ENCODE measurements around the gene SKP2. TPM values are rescaled to one million over a fixed set of nuclear protein-coding genes. Genes with fewer than 3 reads are reported as not detected.

SKP2 gene
- total and polyA plus RNA-seq, 2 donors (not counting 3 experiments of a cell fraction or from before 2014, with no cell fraction given): 12.5 to 40.9 TPM

DNA sequence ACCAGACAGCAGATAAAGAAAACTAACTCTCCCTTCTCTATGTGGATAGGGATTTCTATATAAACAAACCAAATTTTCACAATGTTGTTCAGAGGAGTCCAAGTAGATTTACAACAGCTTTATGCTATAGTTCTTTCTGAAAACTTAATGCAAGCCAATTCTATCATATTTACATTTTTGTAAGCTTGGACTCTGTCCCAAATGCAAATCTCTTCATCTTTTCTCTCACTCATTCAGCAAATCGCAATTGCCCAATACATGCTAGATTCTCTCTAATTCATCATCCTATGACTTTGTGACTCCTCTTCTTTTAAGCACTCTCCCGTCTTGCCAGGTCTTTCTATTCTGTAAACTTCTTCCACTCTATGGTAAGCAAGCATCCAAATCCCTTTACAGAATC is 46.1 kb upstream of the SKP2 start:
- no peaks in the 10 kb centered on the region for H3K9me3 ChIP-seq (replicated peaks; ENCODE audit: control insufficient read depth, insufficient read depth, low read length)
- no peaks in the 10 kb centered on the region for H3K4me1 ChIP-seq (ENCODE audit: control insufficient read depth, extremely low read depth, insufficient read depth, low read length)
- no peak overlapping the region for H2AFZ ChIP-seq (ENCODE audit: low read depth, low read length)
- dilution Hi-C loops (cut with MboI; ENCODE audit: extremely low pct_ligation_motif_present, low sequenced_read_pairs) (no loop called here), intact Hi-C loops (cut with micrococcal nuclease) (no loop called here)
- H3K27ac ChIP-seq (ENCODE audit: insufficient read depth, low read depth, low read length): no peak overlapping the region
- H3K4me3 ChIP-seq (replicated peaks in 1 of 3; ENCODE audit: insufficient read depth in 1 of 3, low read depth in 1 of 3, low read length in 3 of 3): no peak overlapping the region
- ChIA-PET POLR2A (no interaction called here), CTCF (interaction anchor here (0.9 to 1.7 kb wide), 3 partner anchors 13 to 26 kb away, joined by 3 to 8 read pairs (median 4); no protein-coding TSS in a partner anchor)
- H3K9ac ChIP-seq (replicated peaks; ENCODE audit: extremely low read depth, insufficient read depth, low read length): no peak overlapping the region
- no peaks in the 10 kb centered on the region for H3K9me1 ChIP-seq (replicated peaks; ENCODE audit: control insufficient read depth, extremely low read depth, insufficient read depth, low read length)
- no TSS peak for BruUV-seq (replicated peaks)
- TF ChIP-seq POLR2AphosphoS5 (IDR thresholded peaks at IDR 0.05; ENCODE audit: insufficient read depth, low read depth, low read length) (no peak), FOS (IDR thresholded peaks at IDR 0.05; ENCODE audit: borderline replicate concordance, insufficient read depth, low read length) (no peak), MYC (IDR thresholded peaks at IDR 0.05; ENCODE audit: low read depth, low read length) (no peak), JUN (IDR thresholded peaks at IDR 0.05; ENCODE audit: borderline replicate concordance, insufficient read depth, insufficient read length, low read depth) (no peak), MAX (IDR thresholded peaks at IDR 0.05; ENCODE audit: insufficient read depth, insufficient read length) (no peak), CTCF (IDR thresholded peaks at IDR 0.05; ENCODE audit: extremely low read depth in 1 of 2, insufficient read depth in 1 of 2, low read depth in 1 of 2, low read length in 2 of 2) (no peak), EZH2 (IDR thresholded peaks at IDR 0.05; ENCODE audit: borderline replicate concordance, low read depth, low read length, severe bottlenecking) (no peak), POLR2A (IDR thresholded peaks at IDR 0.05; ENCODE audit: low read depth, low read length) (no peak), GATA2 (IDR thresholded peaks at IDR 0.05; ENCODE audit: insufficient read depth, insufficient read length, low read depth, low read length) (no peak)
- no peaks in the 10 kb centered on the region for H3K36me3 ChIP-seq (ENCODE audit: control insufficient read depth in 2 of 2, extremely low read depth in 1 of 2, insufficient read depth in 2 of 2, low read length in 2 of 2)
- FAIRE-seq: no peak
- no peaks in the 10 kb centered on the region for H3K27me3 ChIP-seq (ENCODE audit: control insufficient read depth in 2 of 2, insufficient read depth in 2 of 2, low read length in 2 of 2)
- H4K20me1 ChIP-seq (replicated peaks; ENCODE audit: control insufficient read depth, extremely low read depth, insufficient read depth, low read length): no peaks in the 10 kb centered on the region
- no peaks in the 10 kb centered on the region for H3K79me2 ChIP-seq (ENCODE audit: control insufficient read depth, insufficient read depth, low read length)
- no peak for DNase-seq (ENCODE audit: low read depth, low spot score)
- no peak overlapping the region for H3K4me2 ChIP-seq (ENCODE audit: insufficient read depth, low read length)

Data from endothelial cell of umbilical vein (primary cell).